Motor neuron (in vitro differentiated cells): ENCODE data around the gene CDH24. TPM values are rescaled to one million over a fixed set of nuclear protein-coding genes. Genes with fewer than 3 reads are reported as not detected.

ENCODE experiments used
- ATAC-seq, 8 experiments: fragments of 200-7000 bp; cut with Tn5 transposase; replicated peaks in 6 of 8; 2 replicates each; pipeline ENCODE4 v1.8.0; 2021; ENCODE audit warnings: mild to moderate bottlenecking in 8 of 8, moderate library complexity in 8 of 8
- H3K27ac ChIP-seq, 2 donors: fragments of 250-450 bp; sonication (Bioruptor Pico); 2 replicates each; pipeline ENCODE4 v1.9.0; 2021; ENCODE audit warnings: antibody characterized with exemption in 2 of 2, mild to moderate bottlenecking in 2 of 2, moderate library complexity in 1 of 2
- H3K4me1 ChIP-seq, 2 donors: fragments of 250-450 bp; sonication (Bioruptor Pico); replicated peaks in 1 of 2; 2 replicates each; pipeline ENCODE4 v1.6.1; 2021; ENCODE audit warnings: antibody characterized with exemption in 2 of 2, mild to moderate bottlenecking in 2 of 2, moderate library complexity in 1 of 2
- H3K4me3 ChIP-seq, 5 donors: fragments of 250-450 bp; sonication (Bioruptor Pico); 2 replicates each; pipeline ENCODE4 v1.9.0; 2021; ENCODE audit warnings: antibody characterized with exemption in 5 of 5, mild to moderate bottlenecking in 5 of 5, moderate library complexity in 4 of 5
- whole genome bisulfite sequencing, 10 experiments: fragments of 450-650 bp; shearing (Covaris generic); methylation state at CpG; one replicate each; pipeline ENCODE4 v1.0.0; 2022; 5-methylcytosine and 5-hydroxymethylcytosine counted together
- in situ Hi-C, 9 experiments: fragments of 400-800 bp; cut with MboI; loops; one replicate each; pipeline ENCODE4 v1.15.0; 2021; ENCODE audit warnings: low sequenced_read_pairs in 9 of 9, low pct_unique_long_range_greater_than_20kb in 2 of 9; ENCODE audit not compliant: unreplicated experiment in 9 of 9
- total RNA-seq, 8 experiments: library from RNA; unstranded; fragments of 300-600 nt; gene quantifications; 2 replicates each; pipeline versions ENCODE4 v1.2.3 to v1.2.4, GENCODE V29; 2022

CDH24 gene
- total RNA-seq, 8 experiments from 2014 or later = 5.3 to 24.4 (median 11.0) TPM

GRCh38 chr14:23030936-23031335 lies 26.4 kb downstream of the CDH24 start:
- WGBS, 10 experiments = 83 to 100% (median 100%) methylated on average over 1 to 4 of the region's 4 CpGs
- Histone ChIP-seq H3K4me1 (peaks cover 19 to 26% of the 10 kb centered on the region in 2 donors), H3K27ac (no peak overlapping the region), H3K4me3 (no peak overlapping the region)
- in situ Hi-C loops = no loop called here
- ATAC-seq = no peak

GRCh38 chr14:23028799-23029198 lies 28.5 kb downstream of the CDH24 start:
- WGBS, 10 experiments = 50 to 100% (median 100%) methylated on average over 1 to 2 of the region's 2 CpGs; no CpG with 5 or more reads in 2 of the 10 experiments
- Histone ChIP-seq H3K4me1 (peaks cover 33 to 39% of the 10 kb centered on the region in 2 donors), H3K4me3 (no peak overlapping the region), H3K27ac (no peak overlapping the region)
- ATAC-seq = no peak
- in situ Hi-C loops = no loop called here

- peak overlapping the region; percentile 85 to 87 for H3K27ac ChIP-seq
- 0 to 94% (median 0%) methylated on average over 1 to 4 of the region's 4 CpGs; no CpG with 5 or more reads in 4 of the 10 experiments for WGBS, 10 experiments
- in situ Hi-C loops = no loop called here
- peaks cover 63 to 67% of the 10 kb centered on the region in 2 donors for H3K4me1 ChIP-seq
- peak in 6 of 8 experiments; percentile 21 to 70 (median 67) for ATAC-seq
- no peak overlapping the region for H3K4me3 ChIP-seq
Observed at GRCh38 chr14:23025151-23025814, 32.0 kb downstream of the CDH24 start.

DNA sequence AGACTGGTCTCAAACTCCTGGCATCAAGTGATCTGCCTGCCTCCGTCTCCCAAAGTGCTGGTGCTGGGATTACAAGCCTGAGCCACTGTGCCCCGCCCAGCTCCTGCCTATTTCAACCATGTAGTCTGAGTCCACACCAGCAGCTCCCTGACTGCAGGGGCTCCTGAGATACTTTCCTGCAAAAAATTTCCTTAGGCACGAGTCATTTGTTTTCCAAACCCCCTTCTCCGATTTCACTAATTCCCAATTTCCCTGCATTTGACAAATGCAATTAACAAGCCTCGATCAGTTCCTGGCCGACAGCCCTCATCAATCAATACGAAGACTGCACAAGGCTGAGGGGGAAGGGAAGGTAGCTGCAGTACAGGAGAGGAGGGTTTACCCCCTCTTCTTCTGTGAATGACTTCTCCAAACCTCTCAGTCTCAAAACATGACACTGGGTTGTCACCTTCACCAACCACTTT lies 32.7 kb downstream of the CDH24 start:
- in situ Hi-C loops = no loop called here
- ATAC-seq = peak in 6 of 8 experiments; percentile 7 to 32 (median 21)
- 0 to 83% (median 26%) methylated on average over 2 to 7 of the region's 7 CpGs; no CpG with 5 or more reads in 2 of the 10 experiments for WGBS, 10 experiments
- peak overlapping the region; percentile 85 to 87 for H3K27ac ChIP-seq
- H3K4me1 ChIP-seq = peaks cover 67 to 73% of the 10 kb centered on the region in 2 donors
- H3K4me3 ChIP-seq = no peak overlapping the region

- H3K4me3 ChIP-seq = no peak overlapping the region
- H3K27ac ChIP-seq = peak overlapping the region; percentile 85 to 87
- ATAC-seq = no peak
- peaks cover 67 to 73% of the 10 kb centered on the region in 2 donors for H3K4me1 ChIP-seq
- WGBS, 10 experiments = 43 to 100% (median 86%) methylated on average over 1 to 2 of the region's 2 CpGs; no CpG with 5 or more reads in 2 of the 10 experiments
- in situ Hi-C loops = no loop called here
Observed at GRCh38 chr14:23023795-23024152, 33.5 kb downstream of the CDH24 start.

- no peak for ATAC-seq
- in situ Hi-C loops = no loop called here
- peaks cover 67 to 73% of the 10 kb centered on the region in 2 donors for H3K4me1 ChIP-seq
- H3K27ac ChIP-seq = peak overlapping the region; percentile 85 to 87
- 39 to 82% (median 76%) methylated on average over 1 to 7 of the region's 8 CpGs; no CpG with 5 or more reads in 3 of the 10 experiments for WGBS, 10 experiments
- H3K4me3 ChIP-seq = no peak overlapping the region
Observed at GRCh38 chr14:23023022-23023794, 34.1 kb downstream of the CDH24 start.

DNA sequence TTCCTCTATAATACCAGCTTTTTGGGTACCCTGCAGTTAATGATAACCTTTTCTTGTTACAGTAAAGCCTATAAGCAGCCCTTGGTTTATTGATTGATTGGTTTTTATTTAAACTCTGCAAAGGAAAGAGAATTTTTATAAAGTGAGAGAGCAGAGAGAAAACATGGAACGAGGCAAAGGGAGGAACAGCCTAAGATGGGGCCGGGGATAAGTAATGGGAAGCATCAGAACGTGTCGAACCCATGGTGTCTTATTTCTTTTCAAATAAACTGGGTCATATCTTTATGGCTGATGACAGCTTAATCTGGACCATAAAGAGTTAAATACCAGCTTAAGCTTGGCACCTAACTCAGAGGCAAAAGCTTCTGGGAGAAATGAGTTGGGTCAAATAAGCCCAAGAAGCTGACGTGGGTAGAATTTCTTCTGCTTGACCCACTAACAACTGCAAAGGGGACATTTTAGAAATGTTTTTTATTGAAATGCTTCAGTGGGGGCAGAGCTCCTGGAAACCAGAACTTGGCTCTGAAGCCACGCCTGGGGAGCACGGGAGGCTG lies 35.4 kb downstream of the CDH24 start:
- WGBS, 10 experiments = 53 to 81% (median 76%) methylated on average over 1 to 6 of the region's 7 CpGs; no CpG with 5 or more reads in 3 of the 10 experiments
- H3K27ac ChIP-seq = peak overlapping the region; percentile 85 to 87
- in situ Hi-C loops = no loop called here
- no peak overlapping the region for H3K4me3 ChIP-seq
- H3K4me1 ChIP-seq = peaks cover 67 to 71% of the 10 kb centered on the region in 2 donors
- no peak for ATAC-seq

GRCh38 chr14:23021434-23021833 lies 35.9 kb downstream of the CDH24 start:
- H3K4me3 ChIP-seq = no peak overlapping the region
- in situ Hi-C loops = no loop called here
- WGBS, 10 experiments = 25 to 84% (median 37%) methylated on average over 1 to 9 of the region's 9 CpGs; no CpG with 5 or more reads in 1 of the 10 experiments
- ATAC-seq = peak in 5 of 8 experiments; percentile 69 to 84 (median 75)
- H3K27ac ChIP-seq = peak overlapping the region; percentile 85 to 87
- peaks cover 65 to 66% of the 10 kb centered on the region in 2 donors for H3K4me1 ChIP-seq

GRCh38 chr14:23020143-23021128 lies 36.9 kb downstream of the CDH24 start:
- Histone ChIP-seq H3K4me3 (no peak overlapping the region), H3K4me1 (peaks cover 58 to 60% of the 10 kb centered on the region in 2 donors), H3K27ac (peak overlapping the region; percentile 85 to 87)
- 78 to 100% (median 93%) methylated on average over 1 to 5 of the region's 7 CpGs; no CpG with 5 or more reads in 3 of the 10 experiments for WGBS, 10 experiments
- in situ Hi-C loops = no loop called here
- ATAC-seq = peak in 2 of 8 experiments; percentile 0 to 16

DNA sequence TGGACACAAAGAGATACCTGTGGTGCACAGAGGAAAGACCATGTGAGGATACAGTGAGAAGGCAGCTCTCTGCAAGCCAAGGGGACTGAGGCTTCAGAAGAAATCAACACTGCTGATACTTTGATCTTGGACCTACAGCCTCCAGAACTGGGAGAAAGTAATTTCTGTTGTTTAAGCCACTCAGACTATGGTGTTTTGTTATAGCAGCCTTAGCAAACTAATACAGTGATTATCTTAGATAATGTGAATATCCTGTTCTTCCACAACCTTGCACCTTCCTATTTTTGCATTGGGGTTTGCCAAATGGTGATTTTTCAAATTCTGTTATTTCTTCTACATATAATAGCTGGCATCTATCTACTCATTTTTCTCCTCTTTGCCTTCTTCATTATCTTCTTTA lies 39.2 kb downstream of the CDH24 start:
- no peak overlapping the region for H3K27ac ChIP-seq
- ATAC-seq = no peak
- in situ Hi-C loops = no loop called here
- peaks cover 35 to 39% of the 10 kb centered on the region in 2 donors for H3K4me1 ChIP-seq
- no peak overlapping the region for H3K4me3 ChIP-seq

DNA sequence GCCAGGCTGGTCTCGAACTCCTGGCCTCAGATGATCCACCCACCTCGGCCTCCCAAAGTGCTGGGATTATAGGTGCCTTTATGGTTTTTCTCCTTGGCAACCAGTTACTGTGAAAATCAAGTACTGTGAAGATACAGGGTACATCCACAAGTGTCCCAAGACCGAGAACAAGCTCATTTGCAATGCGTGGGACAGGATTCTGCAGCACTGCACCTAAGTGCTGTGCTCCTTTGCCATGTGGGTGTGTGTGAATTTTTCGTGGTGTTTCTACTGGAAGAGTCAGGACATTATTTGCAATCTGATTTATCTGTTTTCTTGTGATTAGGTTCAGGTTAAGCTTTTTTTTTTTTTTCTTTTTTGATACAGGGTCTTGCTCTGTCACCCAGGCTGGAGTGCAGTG lies 40.2 kb downstream of the CDH24 start:
- Histone ChIP-seq H3K4me1 (peaks cover 25 to 30% of the 10 kb centered on the region in 2 donors), H3K4me3 (no peak overlapping the region), H3K27ac (no peak overlapping the region)
- no peak for ATAC-seq
- in situ Hi-C loops = no loop called here
- WGBS, 10 experiments = 13 to 100% (median 80%) methylated on average over 1 to 5 of the region's 5 CpGs; no CpG with 5 or more reads in 1 of the 10 experiments

- H3K4me3 ChIP-seq = no peak overlapping the region
- ATAC-seq = peak in 2 of 8 experiments; percentile 42 to 47
- H3K27ac ChIP-seq = peak overlapping the region in 1 of 2 donors; percentile 8
- WGBS, 10 experiments = 20 to 100% (median 71%) methylated on average over 1 to 4 of the region's 4 CpGs; no CpG with 5 or more reads in 1 of the 10 experiments
- peaks cover 10 to 16% of the 10 kb centered on the region in 2 donors for H3K4me1 ChIP-seq
- in situ Hi-C loops = no loop called here
Observed at GRCh38 chr14:23015618-23016017, 41.7 kb downstream of the CDH24 start.
